Measurements from ENCODE around the gene NR3C1.

Gene NR3C1

GRCh38 chr5:143311428-143311827, 92.1 kb downstream of the NR3C1 start:
- DNase-seq (ENCODE audit: low read depth in 2 of 2): peak in 1 of 2 experiments; percentile 38

GRCh38 chr5:143309661-143310431, 93.6 kb downstream of the NR3C1 start:
- no peak for DNase-seq (ENCODE audit: low read depth in 2 of 2)

- DNase-seq (ENCODE audit: low read depth in 2 of 2): peak; percentile 65 to 71
Observed at GRCh38 chr5:143308731-143309130, 94.8 kb downstream of the NR3C1 start.

DNA sequence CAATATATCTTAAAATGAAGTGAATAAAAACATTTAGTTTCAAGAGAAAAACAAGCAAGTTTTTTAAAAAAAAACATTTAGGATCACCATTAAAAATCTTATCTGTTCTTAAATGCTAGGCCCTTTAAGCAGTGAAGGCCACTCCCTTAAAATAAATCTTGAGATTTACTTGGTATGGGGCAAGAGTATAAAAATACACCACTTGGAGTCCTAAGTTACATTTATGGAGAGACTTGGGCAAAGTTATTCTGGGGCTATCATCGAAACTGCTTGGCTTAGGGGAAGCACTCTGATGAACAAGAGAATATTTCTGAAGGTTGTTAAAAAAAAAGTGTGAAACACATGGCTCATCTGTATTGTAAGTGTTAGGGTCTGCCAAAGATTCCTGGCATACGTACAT, 97.4 kb downstream of the NR3C1 start:
- DNase-seq (ENCODE audit: low read depth in 2 of 2): no peak

- no peak for DNase-seq (ENCODE audit: low read depth in 2 of 2)
Observed at GRCh38 chr5:143304836-143305475, 98.5 kb downstream of the NR3C1 start.

DNA sequence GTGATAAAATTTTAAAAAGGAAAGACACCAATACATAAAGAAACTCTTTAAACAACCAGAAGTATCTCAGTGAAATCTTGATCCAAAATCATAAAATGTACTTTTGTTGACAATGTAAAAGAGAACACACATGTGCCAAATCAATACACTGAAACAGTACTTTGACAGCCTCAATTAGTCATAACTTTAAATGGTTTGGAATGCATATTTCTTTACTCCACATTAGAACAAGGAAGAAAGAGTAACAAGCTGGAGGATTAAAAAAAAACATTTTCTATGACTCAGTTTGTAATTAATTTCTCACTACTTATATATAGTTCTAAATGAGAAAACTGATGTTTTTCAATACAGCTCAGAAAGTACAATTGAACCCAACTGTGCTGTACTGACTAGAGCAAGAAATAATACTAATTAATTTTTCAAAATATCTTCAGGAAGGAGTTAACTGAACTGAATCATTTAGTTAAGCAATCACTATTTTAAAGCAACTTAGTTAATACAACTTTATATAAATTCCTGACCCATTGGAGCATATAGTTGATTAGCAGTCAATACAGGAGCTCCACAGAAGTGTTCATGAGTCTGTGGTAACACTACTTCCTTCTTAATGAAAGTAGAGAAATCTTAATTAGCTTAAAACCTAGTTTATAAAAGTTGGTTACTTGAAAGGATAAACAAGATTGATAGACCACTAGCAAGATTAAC, 101.0 kb downstream of the NR3C1 start:
- DNase-seq (ENCODE audit: low read depth in 2 of 2): peak; percentile 47 to 49

DNA sequence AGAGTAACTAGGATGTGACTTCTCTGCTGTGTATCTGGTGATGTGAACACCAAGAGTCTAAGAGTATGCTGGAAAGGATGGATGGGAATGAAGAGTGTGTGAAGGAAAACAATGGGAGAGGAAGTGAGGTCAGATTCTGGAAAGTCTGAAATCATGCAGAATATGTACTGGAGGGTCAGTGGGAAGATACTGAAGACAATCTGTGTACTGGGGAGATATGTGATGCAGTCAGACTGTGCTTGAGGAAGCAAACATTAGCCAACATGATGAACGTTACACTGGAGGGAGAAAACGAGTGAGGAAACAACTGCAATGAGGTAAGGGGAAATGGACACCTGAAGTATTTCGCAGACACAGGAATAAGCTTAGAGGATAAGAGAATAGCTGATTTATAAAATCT, 105.7 kb downstream of the NR3C1 start:
- DNase-seq (ENCODE audit: low read depth in 2 of 2): no peak

DNA sequence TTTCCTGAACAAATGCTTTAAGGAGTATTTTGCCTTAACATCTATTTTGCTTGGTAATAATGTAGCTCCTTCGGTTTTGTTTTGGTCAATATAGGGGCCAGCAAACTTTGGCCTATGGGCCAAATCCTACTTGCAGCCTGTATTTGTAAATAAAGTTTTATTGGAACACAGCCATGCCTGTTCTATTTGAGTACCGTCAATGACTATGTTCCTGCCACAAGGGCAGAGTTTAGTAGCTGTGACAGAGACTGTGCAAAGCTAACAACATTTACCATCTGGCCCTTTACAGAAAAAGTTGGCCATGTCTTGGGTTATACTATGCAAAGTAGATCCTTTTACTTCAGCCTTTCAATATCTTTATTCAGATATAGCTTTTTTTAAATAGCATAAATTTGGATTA, 113.4 kb downstream of the NR3C1 start:
- DNase-seq (ENCODE audit: low read depth in 2 of 2): no peak

- DNase-seq (ENCODE audit: low read depth in 2 of 2): no peak
Observed at GRCh38 chr5:143284521-143284920, 119.0 kb downstream of the NR3C1 start.

DNA sequence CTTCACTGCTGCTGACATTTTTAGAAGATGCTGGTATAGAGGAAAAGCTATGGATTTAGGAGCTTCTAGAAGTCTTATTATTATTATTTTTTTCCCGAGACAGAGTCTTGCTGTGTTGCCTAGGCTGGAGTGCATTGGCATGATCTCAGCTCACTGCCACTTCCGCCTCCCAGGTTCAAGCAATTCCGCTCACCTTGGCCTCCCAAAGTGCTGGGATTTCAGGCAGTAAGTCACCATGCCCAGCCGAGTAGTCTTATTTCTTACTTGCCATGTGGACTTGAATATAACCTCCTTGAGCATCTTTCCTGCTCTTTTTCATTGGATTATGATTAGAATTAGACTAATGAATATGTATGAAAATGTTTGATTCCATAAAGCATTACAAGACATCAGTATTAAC, 119.5 kb downstream of the NR3C1 start:
- no peak for DNase-seq (ENCODE audit: low read depth in 2 of 2)

DNA sequence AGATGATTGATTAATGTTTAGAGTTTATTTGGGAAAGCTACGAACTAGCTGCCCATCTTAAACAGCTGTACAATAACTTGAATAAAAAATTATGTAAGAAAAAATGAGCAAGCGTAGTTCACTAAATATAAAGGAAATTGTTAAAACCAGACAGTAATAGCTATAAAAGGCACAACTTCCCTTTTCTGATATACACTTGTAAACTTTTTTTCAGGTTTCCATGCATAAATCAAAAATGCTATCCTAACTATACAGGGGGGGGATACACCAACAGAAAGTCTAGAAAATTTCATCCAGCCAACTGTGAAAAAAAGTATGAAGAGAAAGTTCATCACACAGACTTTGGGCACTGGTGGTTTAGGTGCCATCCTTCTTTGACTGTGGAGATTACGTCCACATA, 122.3 kb downstream of the NR3C1 start:
- DNase-seq (ENCODE audit: low read depth in 2 of 2): no peak

- DNase-seq (ENCODE audit: low read depth in 2 of 2): no peak
Observed at GRCh38 chr5:143279698-143280097, 123.8 kb downstream of the NR3C1 start.

DNA sequence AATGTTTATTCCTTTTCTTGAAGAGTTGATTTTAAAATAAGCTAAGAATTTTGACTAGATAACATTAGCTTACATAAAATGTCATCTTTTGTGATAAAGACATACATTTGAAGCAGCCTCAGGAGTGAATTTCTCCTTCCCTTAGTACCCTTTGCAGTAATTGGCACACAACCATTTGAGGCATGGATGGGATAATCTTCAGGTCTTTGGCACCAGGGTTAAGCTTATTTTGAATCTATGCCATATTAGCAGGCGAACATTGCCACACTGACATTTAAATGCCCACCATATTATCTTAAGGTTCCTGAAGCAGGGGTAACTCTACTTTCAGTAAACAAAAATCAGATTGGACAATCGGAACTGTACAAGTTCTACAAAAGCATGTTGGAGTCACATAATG, 126.0 kb downstream of the NR3C1 start:
- DNase-seq (ENCODE audit: low read depth in 2 of 2): no peak

- DNase-seq (ENCODE audit: low read depth in 2 of 2): no peak
Observed at GRCh38 chr5:143275512-143276363, 127.7 kb downstream of the NR3C1 start.

- no peak for DNase-seq (ENCODE audit: low read depth in 2 of 2)
Observed at GRCh38 chr5:143274952-143275351, 128.5 kb downstream of the NR3C1 start.

DNA sequence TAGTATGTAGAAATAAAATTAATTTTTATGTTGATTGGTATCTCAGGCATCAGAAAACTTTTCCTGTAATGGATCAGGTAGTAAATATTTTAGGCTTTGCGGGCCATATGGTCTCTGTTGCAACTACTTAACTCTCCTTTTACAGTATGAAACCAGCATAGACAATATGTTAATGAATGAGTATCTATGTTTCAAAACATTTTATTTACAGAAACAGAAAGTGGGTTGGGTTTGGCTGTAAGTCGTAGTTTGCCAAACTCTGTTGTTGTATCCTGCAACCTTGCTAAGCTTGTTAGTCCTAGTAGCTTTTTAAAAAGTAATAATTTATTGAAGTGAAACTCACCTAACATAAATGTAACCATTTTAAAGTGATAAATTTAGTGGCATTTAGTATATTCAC, 132.1 kb downstream of the NR3C1 start:
- no peak for DNase-seq (ENCODE audit: low read depth in 2 of 2)

- no peak for DNase-seq (ENCODE audit: low read depth in 2 of 2)
Observed at GRCh38 chr5:143268388-143268787, 135.1 kb downstream of the NR3C1 start.

DNA sequence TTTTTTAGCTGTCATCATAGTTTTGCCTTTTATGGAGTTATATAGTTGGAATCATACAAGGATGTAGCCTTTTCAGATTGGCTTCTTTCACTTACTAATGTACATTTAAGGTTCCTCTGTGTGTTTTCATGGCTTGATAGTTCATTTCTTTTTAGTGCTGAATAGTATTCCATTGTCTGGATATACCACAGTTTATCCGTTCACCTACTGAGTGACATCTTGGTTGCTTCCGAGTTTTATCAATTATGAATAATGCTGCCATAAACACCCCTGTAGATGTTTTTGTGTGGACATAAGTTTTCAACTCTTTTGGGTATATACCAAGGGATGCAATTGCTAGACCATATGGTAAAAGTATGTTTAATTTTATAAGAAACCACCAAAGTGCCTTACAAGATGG, 136.3 kb downstream of the NR3C1 start:
- DNase-seq (ENCODE audit: low read depth in 2 of 2): no peak

- DNase-seq (ENCODE audit: low read depth in 2 of 2): no peak
Observed at GRCh38 chr5:143265995-143266394, 137.5 kb downstream of the NR3C1 start.

- DNase-seq (ENCODE audit: low read depth in 2 of 2): no peak
Observed at GRCh38 chr5:143263272-143263810, 140.1 kb downstream of the NR3C1 start.

DNA sequence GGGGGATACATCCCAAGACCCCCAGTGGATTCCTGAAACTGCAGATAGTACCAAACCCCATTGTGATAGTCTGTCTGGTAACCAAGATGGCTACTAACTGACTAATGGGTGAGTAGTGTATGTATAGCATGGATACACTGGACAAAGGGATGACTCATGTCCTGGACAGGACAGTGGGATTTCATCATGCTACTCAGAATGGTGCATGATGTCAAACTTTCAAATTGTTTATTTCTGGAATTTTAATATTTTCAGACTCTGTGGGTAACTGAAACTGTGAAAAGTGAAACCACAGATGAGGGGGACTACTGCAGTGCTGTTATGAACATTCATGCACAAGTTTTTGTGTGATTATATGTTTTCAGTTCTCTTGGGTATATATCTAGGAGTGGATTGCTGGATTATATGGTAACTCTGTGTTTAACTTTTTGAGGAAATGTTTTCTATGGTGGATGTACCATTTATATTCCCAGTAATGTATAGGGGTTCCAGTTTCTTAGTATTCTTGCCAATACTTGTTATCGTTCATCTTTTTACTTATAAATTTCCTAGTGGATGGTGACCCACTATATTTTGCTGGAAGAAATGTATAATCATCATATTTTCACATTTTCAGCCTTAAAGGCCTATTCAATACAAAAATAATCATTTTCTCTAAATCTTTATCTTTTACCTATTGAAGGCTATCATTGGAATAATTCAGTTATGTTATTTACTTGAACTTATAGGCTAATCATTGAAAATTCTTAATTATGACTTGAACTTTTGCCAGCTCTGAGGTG, 140.9 kb downstream of the NR3C1 start:
- DNase-seq (ENCODE audit: low read depth in 2 of 2): peak; percentile 55 to 56
